SHP77 treated with DMSO at 0.1 percent for 48 hours (cell line): Measurements from ENCODE around the gene EBI3.
"Not testable (repeated sequence)": the region's sequence is repeated elsewhere in the genome, so short reads cannot be mapped to it uniquely, and the experiment has no call there.

Experiments
- DNase-seq: peaks from one replicate; lab custom pipeline; 2025; lab: John Stamatoyannopoulos, UW

EBI3 gene

DNA sequence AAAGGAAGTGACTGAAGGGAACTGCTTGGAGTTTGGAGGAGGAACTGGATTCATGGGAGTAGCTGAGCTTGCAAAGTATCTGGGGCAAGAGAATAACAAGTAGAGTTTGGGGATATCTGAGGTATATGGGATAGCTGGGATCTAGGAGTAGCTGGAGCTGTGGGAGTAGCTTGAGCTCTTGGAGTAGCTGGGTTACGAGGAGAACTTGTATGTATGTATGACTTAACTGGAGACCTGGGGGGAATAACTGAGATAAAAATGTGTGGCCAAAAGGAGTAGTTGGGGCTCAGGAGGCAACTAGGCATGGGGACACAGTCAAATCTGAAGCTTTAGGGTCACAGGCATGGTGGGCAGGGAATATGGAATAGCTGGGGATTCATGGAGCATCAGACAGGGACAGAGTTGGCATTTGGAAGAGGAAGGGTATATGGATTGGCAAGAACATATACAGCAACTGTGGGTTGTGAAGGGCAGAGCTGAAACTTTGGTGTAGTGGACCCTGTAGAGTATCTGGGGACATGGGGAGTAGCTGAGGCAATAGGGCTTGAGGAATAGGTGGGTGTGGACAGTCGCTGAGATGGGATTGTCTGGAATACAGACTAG, 28.3 kb upstream of the EBI3 start:
- no peak for DNase-seq

DNA sequence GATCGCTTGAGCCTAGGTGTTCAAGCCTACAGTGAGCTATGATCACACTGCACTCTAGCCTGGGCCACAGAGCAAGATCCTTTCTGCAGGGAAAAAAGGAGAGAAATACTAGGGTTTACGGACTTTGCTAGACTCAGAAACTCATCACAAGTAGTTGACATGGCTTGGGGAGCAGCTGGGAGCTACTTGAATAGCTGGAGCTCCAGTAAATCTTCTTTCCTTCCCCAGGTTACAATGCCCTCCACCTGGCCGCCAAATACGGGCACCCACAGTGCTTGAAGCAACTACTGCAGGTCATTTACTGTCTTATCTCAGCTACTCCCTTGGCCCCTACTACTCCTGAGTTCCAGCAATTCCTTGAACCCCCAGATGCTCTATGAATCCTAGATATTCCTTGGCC, 27.5 kb upstream of the EBI3 start:
- no peak for DNase-seq

DNA sequence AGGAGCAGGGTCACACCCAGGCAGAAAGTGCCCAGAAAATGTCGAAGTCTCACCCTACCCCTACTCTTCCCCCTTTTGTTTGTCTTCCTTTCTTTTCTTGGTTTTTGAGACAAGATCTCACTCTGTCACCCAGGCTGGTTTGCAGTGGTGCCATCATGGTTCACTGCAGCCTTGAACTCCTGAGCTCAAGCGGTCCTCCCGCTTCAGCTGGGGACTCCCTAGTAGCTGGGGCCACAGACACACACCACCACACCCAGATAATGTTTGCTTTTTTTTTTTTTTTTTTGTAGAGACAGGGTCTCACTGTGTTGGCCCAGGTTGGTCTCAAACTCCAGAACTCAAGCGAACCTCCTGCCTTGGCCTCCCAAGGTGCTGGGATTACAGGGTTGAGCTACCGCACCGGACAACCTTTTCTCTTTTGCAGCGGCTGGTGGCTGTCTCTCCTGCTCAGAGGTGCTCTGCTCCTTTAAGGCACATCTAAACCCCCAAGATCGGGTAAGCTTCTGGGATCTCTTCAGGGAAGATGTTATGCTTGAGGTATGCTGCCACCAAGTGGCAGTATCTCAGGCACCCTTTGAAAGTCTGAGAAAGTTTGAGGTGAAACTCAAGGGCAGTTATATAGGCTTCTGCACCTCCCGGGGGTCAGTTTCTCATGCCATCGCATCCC, 22.4 kb upstream of the EBI3 start:
- no peak for DNase-seq

DNA sequence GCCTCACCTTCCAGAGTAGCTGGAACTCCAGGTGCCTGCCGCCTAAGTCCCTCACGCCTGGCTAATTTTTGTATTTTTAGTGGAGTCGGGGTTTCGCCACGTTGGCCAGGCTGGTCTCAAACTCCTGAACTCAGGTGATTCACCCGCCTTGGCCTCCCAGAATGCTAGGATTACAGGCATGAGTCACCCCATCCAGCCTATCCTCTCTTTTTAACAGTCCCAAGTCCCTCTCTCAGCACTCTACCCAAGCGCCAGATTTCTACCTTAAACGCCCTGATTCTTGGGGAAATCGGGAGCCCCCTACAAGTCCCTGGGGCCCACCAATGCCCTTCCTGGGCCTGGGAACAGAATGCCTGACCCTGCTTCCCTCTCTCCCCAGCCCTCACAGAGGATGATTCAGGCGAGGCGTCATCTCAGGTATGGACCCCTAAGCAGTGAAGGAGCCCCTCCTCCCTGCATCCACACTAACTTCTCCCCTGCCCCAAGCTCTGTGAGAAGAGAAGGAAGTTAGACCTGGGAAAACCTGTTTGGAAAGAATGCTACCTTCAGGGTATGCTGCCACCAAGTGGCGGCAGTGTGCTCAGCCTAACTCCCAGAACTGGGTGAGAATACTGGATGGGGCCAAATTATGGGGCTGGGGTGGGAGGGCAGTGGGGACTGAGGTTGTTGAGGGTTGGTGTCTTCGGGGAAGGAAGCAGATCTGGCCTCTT, 20.8 kb upstream of the EBI3 start:
- no peak for DNase-seq

DNA sequence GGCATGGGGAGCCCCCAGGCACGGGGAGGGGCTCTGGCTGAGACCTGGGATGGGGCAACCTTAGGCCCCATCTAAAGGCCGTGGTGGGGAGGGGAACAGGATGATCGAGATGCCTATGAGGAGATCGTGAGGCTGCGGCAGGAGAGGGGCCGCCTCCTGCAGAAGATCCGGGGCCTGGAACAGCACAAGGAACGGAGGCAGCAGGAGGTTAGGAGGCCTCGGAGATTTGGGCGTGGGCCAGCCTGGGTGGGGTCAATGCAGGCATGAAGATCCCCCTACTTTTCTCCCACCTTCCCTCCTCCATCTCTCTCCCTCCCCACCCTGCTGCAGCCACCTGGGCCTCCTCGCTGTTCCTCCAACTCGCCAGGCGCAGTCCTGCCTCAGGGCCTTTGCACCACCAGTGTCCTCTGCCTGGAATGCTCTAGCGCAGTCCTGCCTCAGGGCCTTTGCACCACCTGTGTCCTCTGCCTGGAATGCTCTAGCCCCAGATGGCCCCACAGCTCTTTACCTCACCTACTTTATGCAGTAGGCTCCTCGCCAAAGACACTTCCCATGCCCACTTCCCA, 19.1 kb upstream of the EBI3 start:
- DNase-seq, result no peak

DNA sequence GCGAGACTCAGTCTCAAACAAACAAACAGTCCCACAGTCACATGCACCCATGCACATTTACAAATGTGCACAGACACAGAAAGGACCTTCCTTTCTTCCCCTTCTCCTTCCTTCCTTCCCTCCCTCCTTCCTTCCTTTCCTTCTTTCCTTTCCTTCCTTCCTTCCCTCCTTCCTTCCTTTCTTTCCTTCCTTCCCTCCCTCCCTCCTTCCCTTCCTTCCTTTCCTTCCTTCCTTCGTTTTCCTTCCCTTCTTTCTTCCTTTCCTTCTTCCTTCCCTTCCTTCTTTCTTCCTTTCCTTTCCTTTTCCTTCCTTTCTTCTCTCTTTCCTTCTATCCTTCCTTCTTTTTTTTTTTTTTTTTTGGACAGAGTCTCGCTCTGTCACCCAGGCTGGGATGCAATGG, 16.2 kb upstream of the EBI3 start:
- DNase-seq, result no peak

DNA sequence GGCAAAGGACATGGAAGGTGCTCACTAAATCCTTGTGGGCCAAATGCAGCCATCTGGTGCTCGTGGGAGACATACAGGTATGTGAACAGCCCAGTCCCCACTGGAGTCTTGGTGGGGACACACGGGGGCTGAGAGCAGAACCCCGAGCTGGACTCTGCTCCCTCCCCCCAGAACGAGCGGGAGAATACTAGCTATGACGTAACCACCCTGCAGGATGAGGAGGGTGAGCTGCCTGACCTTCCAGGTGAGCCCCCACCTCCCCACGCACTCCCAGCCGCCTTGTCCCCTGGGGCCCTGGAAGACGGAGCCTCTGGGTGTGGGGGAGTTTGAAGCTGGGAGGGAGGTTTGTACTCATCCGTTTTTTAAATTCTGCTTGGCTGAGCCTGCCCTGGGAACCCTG, 13.5 kb upstream of the EBI3 start:
- no peak for DNase-seq

DNA sequence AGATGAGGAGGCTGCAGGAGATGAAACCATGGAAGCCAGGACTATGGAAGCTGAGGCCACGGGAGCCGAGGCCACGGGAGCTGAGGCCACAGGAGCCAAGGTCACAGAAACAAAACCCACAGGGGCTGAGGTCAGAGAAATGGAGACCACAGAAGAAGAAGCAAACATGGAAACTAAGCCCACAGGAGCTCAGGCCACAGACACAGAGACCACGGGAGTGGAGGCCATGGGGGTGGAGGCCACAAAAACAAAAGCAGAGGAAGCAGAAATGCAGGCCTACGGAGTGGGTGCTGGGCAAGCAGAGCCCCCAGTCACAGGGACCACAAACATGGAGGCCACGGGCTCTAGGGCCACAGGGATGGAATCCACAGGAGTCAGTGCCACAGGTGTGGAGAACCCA, 12.5 kb upstream of the EBI3 start:
- no peak for DNase-seq

DNA sequence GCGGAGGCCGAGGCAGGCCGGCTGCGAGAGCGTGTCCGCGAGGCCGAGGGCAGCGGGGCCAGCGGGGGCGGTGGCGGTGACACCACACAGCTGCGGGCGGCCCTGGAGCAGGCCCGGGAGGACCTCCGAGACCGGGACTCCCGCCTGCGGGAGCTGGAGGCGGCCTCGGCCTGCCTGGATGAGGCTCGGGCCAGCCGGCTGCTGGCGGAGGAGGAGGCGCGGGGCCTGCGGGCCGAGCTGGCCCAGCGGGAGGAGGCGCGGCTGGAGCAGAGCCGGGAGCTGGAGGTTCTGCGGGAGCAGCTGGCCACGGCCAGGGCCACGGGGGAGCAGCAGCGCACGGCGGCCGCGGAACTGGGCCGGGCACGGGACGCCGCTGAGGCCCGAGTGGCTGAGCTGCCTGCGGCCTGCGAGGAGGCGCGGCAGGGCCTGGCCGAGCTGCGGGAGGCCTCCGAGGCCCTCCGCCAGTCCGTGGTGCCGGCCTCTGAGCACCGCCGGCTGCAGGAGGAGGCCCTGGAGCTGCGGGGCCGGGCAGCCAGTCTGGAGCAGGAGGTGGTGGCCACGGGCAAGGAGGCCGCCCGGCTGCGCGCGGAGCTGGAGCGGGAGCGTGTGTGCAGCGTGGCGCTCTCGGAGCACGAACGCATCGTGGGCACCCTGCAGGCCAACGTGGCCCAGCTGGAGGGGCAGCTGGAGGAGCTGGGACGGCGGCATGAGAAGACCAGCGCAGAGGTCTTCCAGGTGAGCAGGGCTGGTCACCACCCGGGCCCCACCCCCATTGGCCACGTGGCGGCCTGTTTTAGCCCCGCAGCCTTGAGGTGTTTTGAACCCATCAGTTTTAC, 11.7 kb upstream of the EBI3 start:
- no peak for DNase-seq

DNA sequence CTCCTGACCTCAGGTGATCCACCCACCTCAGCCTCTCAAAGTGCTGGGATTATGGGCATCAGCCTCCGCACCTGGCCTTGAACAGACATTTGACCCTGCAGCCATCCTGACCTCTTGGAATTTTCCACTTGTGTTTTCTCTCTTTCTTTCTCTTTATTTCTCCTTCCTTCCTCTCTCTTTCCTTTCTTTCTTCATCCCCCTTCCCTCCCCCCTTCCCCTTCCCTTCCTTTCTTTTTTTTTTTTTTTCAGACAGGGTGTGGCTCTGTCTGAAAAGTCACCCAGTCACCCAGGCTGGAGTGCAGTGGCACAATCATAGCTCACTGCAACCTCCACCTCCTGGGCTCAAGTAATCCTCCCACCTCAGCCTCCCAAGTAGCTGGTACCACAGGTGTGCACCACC, 10.8 kb upstream of the EBI3 start:
- not testable (repeated sequence) for DNase-seq

DNA sequence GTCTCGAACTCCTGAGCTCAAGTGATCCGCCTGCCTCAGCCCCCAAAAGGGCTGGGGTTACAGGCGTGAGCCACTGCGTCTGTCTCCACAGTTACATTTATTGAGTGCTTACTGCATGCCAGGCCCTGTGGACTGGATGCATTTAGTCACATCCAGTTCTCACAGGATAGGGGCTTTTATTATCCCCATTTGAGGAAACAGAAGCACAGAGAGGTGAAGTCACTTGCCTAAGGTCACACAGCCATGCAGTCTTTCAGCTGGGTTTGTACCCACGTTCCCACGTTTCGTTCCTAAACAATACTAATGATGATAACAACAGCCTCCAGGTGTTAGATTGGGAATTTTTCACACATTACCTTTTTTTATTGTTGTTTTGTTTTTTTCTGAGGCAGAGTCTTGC, 9.1 kb upstream of the EBI3 start:
- no peak for DNase-seq

DNA sequence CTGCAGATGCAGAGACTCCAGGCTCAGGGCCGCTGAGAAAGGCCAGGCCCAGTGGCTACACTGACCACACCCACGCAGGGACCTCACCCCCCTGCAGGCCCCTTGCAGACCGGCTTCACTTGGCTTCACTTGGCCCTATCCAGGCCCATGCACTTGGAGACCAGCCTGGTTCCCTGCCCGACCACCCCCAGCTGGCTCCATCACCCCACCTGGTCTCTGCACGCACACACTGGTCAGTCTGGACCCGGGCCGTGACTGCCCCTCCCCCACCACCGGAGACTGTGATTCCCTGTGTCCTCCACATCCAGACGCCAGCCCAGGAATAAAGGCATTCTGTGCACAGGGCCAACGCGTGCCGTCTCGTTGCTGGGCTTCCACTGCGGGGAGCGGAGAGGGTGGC, 4.9 kb upstream of the EBI3 start:
- no peak for DNase-seq

DNA sequence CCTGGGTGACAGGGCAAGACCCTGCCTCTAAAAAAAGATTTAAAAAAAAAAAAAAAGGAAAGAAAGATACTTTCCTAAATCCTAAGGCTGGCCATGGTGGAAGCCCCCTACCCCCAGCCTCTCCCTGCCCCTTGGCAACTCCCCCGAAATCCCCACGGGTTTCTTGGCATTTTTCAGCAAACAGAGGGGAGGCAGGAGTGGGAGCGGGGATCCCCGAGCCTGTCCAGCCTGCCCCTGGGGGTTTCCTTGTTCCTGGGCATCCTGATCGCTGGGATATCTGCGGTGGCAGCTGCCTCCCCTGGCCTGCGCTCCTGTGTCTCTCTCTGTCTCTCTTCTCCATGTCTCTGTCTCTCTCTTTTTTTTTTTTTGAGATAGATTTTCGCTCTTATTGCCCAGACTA, 3.4 kb upstream of the EBI3 start:
- DNase-seq, result no peak

DNA sequence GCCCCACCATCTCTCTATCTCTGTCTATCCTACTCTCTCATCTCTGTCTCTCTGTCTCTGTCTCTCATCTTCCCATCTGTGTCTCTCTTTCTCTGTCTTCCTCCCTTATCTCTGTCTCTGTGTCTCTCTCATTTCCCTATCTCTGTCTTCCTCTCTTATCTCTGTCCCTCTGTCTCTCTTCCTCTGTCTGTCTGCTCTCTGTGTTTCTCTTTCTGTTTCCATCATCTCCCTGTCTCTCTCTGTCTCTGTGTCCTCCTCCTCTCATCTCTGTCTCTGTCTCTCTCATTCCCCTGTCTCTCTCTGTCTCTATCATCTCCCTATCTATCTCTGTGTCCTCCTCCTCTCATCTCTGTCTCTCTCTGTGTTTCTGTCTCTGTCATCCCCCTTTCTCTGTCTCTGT, 1.6 kb upstream of the EBI3 start:
- DNase-seq, result no peak

DNA sequence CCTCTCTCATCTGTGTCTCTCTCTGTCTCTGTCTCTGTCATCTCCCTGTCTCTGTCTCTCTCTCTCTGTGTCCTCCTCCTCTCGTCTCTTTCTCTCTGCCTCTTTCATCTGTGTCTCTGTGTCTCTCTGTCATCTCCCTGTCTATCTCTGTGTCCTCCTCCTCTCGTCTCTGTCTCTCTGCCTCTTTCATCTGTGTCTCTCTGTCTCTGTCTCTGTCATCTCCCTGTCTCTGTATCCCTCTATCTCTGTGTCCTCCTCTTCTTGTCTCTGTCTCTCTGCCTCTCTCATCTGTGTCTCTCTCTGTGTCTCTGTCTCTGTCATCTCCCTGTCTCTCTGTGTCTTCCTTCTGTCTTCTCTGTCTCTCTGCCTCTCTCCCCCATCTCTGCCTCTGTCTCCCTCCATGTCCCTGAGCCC, 551 bp upstream of the EBI3 start:
- DNase-seq, result no peak

DNA sequence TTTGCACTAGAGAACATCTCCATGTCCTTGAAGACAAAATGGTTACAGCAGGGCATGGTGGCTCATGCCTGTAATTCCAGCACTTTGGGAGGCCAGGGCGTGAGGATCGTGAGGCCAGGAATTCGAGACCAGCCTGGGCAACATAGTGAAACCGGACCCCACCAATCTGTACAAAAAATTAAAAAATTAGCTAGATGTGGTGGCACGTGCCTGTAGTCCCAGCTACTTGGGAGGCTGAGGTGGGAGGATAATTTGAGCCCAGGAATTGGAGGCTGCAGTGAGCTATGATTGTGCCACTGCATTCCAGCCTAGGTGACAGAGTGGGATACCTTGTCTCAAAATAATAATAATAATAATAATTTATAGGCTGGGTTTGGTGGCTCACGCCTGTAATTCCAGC, 914 bp downstream of the EBI3 start:
- not testable (repeated sequence) for DNase-seq

DNA sequence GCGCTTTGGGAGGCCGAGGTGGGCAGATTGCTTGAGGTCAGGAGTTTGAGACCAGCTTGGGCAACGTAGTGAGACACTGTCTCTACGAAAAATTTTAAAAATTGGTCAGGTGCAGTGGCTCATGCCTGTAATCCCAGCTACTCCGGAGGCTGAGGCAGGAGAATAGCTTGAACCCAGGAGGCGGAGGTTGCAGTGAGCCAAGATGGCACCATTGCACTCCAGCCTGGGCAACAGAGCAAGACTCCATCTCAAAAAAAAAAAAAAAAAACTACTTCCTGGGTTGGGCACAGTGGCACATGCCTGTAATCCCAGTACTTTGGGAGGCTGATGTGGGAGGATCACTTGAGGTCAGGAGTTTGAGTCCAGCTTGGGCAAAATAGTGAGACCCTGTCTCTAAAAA, 2.2 kb downstream of the EBI3 start:
- DNase-seq, result not testable (repeated sequence)

DNA sequence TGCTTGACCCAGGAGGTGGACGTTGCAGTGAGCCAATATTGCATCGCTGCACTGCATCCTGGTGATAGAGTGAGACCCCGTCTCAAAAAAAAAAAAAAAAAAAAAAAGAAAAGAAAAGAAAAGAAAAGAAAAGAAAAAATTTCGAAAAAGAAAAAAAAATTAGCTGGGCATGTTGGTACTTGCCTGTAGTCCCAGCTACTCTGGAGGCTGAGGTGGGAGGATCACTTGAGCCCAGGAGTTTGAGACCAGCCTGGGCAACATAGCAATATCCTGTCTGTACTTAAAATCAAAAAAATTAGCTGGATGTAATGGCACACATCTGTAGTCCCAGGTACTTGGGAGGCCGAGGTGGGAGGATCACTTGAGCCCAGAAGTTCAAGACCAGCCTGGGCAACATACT, 2.8 kb downstream of the EBI3 start:
- DNase-seq, result not testable (repeated sequence)

DNA sequence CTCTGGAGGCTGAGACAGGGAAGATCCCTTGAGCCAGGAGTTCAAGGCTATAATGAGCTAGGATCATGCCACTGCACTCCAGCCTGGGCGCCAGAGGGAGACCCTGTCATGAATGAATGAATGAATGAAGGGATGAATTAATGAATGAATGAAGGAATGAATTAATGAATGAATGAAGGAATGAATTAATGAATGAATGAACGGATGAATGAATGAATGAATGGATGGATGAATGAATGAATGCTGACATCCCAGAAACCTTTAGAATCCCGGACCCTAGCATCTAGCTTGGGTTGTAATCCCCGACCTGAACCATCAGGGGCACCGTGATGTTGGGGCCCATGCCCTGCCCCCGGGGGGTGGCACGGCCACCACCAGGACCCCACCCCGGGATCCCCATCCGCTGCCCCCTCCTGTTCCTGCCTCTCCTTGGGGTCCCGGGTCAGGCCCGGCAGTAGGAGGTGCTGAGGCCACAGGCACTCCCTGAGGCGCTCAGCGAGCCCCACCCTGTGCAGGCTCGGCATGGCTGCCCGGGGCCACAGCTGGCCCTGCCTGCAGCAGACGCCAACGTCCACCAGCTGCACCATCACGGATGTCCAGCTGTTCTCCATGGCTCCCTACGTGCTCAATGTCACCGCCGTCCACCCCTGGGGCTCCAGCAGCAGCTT, 3.4 kb downstream of the EBI3 start:
- no peak for DNase-seq

DNA sequence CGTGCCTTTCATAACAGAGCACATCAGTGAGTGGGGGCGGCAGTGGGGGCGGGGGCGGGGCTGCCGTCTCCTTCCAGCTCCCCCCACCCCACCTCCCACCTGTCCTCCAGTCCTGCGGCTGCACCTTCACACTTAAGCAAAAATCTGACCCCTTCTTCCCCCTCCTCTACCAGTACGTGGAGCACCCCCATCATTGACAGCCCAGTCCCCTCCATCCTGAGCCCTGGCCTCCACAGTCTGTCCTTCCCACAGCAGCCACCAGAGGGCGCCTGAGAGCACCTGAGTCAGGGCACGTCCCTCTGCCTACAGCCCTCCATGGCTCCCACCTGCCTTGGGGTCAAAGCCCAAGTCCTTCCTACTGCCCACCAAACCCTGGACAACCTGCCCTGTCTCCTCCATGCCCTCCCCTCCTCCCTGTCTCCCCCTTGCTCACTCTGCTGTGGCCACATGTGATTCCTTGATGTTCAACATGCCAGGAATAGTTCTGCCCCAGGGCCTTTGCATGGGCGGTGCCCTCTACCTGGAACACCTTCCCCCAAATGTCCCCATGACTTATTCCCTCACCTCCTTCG, 4.0 kb downstream of the EBI3 start:
- DNase-seq, result peak; percentile 13

DNA sequence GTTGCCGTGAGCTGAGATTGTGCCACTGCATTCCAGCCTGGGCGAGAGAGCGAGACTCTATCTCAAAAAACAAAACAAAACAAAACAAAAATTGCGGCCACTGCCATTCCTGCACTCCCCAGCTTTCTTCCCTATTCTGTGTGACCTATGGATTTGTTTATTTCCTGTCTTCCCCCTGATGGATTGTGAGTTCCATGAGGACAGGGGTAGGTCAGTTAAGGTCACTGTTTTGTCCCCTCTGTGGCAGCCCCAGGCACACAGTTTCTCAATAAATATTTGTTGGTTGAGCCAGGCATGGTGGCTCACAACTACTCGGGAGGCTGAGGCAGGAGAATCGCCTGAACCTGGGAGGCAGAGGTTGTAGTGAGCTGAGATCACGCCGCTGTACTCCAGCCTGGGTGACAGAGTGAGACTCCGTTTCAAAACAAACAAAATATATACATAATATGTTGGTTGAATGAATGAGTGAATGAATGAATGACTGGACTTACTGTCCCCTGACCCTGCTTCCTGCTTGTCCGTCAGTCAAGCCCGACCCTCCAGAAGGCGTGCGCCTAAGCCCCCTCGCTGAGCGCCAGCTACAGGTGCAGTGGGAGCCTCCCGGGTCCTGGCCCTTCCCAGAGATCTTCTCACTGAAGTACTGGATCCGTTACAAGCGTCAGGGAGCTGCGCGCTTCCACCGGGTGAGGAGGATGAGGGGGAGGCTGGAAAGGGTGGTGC, 5.0 kb downstream of the EBI3 start:
- DNase-seq, result no peak
